Sigmoid colon (tissue), 4 donors: ENCODE data around the gene MDP1.

ENCODE experiments used
- CTCF ChIP-seq, 4 experiments: fragments of 450-650 bp in 3 of 4; fragments of 200-600 bp in 1 of 4; IDR thresholded peaks; one replicate each; pipeline ENCODE4 v1.5.1; 2016 to 2019; ENCODE audit warnings: antibody characterized with exemption in 4 of 4, mild to moderate bottlenecking in 3 of 4, moderate library complexity in 2 of 4
- EP300 ChIP-seq, 4 donors: sonication (generic); formaldehyde crosslinking; IDR thresholded peaks; one replicate each; pipeline ENCODE4 v1.6.1; 2017; ENCODE audit warnings: antibody characterized with exemption in 4 of 4

- TF ChIP-seq CTCF (IDR thresholded peaks at IDR 0.05) (no peak), EP300 (IDR thresholded peaks at IDR 0.05) (no peak)
Measured at GRCh38 chr14:24176599-24176998, 39.3 kb downstream of the MDP1 start.
